HCT116 (cell line): ENCODE measurements around the gene XRN1. TPM values are rescaled to one million over a fixed set of nuclear protein-coding genes. Genes with fewer than 3 reads are reported as not detected.
"Not testable (repeated sequence)": the region's sequence is repeated elsewhere in the genome, so short reads cannot be mapped to it uniquely, and the experiment has no call there.

Experiments used
- ATAC-seq: fragments of 200-7000 bp; cut with Tn5 transposase; 2 replicates; pipeline ENCODE4 v1.9.1; 2020; ENCODE audit warnings: mild to moderate bottlenecking, moderate library complexity
- BruUV-seq: library from RNA; stranded (reverse); fragments of 400-500 nt; replicated peaks from 2 replicates; lab custom pipeline; 2021; lab: Mats Ljungman, UMichigan
- CTCF ChIA-PET: fragments of 300-600 bp; sonication (Branson Sonifier 250); formaldehyde crosslinking; loops from one replicate; lab custom pipeline; 2021; ENCODE audit warnings: antibody characterized with exemption; lab: Charles Lee
- POLR2A ChIA-PET: fragments of 300-600, 350-600 bp; sonication (Branson Sonifier 250); formaldehyde crosslinking; loops from one replicate; lab custom pipeline; 2021; ENCODE audit warnings: antibody characterized with exemption; lab: Charles Lee
- RAD21 ChIA-PET, 2 experiments: fragments of 300-600 bp; sonication (Branson Sonifier 250); formaldehyde crosslinking; loops; one replicate each; lab custom pipeline; 2023; ENCODE audit warnings: low total read pairs in 2 of 2; ENCODE audit not compliant: uncharacterized antibody in 2 of 2, unreplicated experiment in 2 of 2, low non-redundant PET in 1 of 2; lab: Charles Lee
- DNase-seq: peaks from one replicate; pipeline ENCODE4 v3.0.0-alpha.2; 2010; ENCODE audit warnings: low read depth, low spot score
- H2AFZ ChIP-seq: fragments of 200-600 bp; shearing (Covaris generic), sonication (generic); 2 replicates; pipeline ENCODE4 v1.6.1; 2017; ENCODE audit warnings: low read depth, mixed run types, mixed read lengths, antibody characterized with exemption, low read length; ENCODE audit not compliant: poor library complexity, severe bottlenecking
- H3K27ac ChIP-seq: 2 replicates; pipeline ENCODE4 v1.5.1; 2012; ENCODE audit warnings: low read depth, low read length
- H3K27me3 ChIP-seq: fragments of 200-600 bp; sonication (generic); 2 replicates; pipeline ENCODE4 v1.6.1; 2016; ENCODE audit warnings: mixed run types, low read length, mixed read lengths; ENCODE audit not compliant: insufficient read depth
- H3K36me3 ChIP-seq, 2 experiments: fragments of 200-500 bp in 1 of 2; fragments of 200-600 bp in 1 of 2; sonication (Bioruptor generic) in 1 of 2; sonication (generic) in 1 of 2; 2 replicates each; pipeline versions ENCODE4 v1.5.1 to v1.6.1; 2014 to 2016; ENCODE audit warnings: low read length in 2 of 2, inconsistent platforms in 1 of 2, mixed read lengths in 1 of 2, mixed run types in 1 of 2; ENCODE audit not compliant: insufficient read depth in 2 of 2, control insufficient read depth in 1 of 2
- H3K4me1 ChIP-seq, 2 experiments: fragments of 200-600 bp in 1 of 2; sonication (generic) in 1 of 2; 2 replicates each; pipeline versions ENCODE4 v1.5.1 to v1.6.1; 2012 to 2017; ENCODE audit warnings: low read length in 2 of 2, inconsistent platforms in 1 of 2, mild to moderate bottlenecking in 1 of 2, mixed read lengths in 1 of 2, mixed run types in 1 of 2, moderate library complexity in 1 of 2; ENCODE audit not compliant: insufficient read depth in 2 of 2, control insufficient read depth in 1 of 2
- H3K4me2 ChIP-seq: fragments of 200-600 bp; sonication (generic); 2 replicates; pipeline ENCODE4 v1.6.1; 2017; ENCODE audit warnings: mixed run types, low read length, mixed read lengths
- H3K4me3 ChIP-seq, 2 experiments: fragments of 200-600 bp in 1 of 2; sonication (generic) in 1 of 2; replicated peaks in 1 of 2; 2 replicates each; pipeline ENCODE4 v1.5.1; 2011 to 2016; ENCODE audit warnings: low read length in 2 of 2, control low read depth in 1 of 2, low read depth in 1 of 2, mild to moderate bottlenecking in 1 of 2, mixed read lengths in 1 of 2, mixed run types in 1 of 2
- H3K79me2 ChIP-seq: fragments of 200-600 bp; sonication (generic); 2 replicates; pipeline ENCODE4 v1.6.1; 2017; ENCODE audit warnings: mild to moderate bottlenecking, mixed run types, low read length, moderate library complexity, mixed read lengths; ENCODE audit not compliant: insufficient read depth
- H3K9ac ChIP-seq: fragments of 200-600 bp; sonication (generic); 2 replicates; pipeline ENCODE4 v1.6.1; 2016; ENCODE audit warnings: low read length, mixed read lengths
- H3K9me2 ChIP-seq: fragments of 200-600 bp; sonication (generic), shearing (Covaris generic); 2 replicates; pipeline ENCODE4 v1.6.1; 2017; ENCODE audit warnings: mixed run types, mild to moderate bottlenecking, moderate library complexity; ENCODE audit not compliant: insufficient read depth
- H3K9me3 ChIP-seq, 2 experiments: fragments of 200-500 bp in 1 of 2; fragments of 200-600 bp in 1 of 2; sonication (Bioruptor generic) in 1 of 2; sonication (generic) in 1 of 2; 2 replicates each; pipeline ENCODE4 v1.6.1; 2014 to 2017; ENCODE audit warnings: low read length in 2 of 2, mixed read lengths in 2 of 2, inconsistent platforms in 1 of 2, low read depth in 1 of 2, mild to moderate bottlenecking in 1 of 2, mixed run types in 1 of 2, moderate library complexity in 1 of 2; ENCODE audit not compliant: control insufficient read depth in 1 of 2, insufficient read depth in 1 of 2
- H4K20me1 ChIP-seq: fragments of 200-600 bp; sonication (generic), shearing (Covaris generic); 2 replicates; pipeline ENCODE4 v1.6.1; 2017; ENCODE audit warnings: mixed run types, mild to moderate bottlenecking, moderate library complexity; ENCODE audit not compliant: insufficient read depth
- ELF1 ChIP-seq: IDR thresholded peaks from 2 replicates; pipeline ENCODE4 v1.6.1; 2012; ENCODE audit warnings: low read depth, borderline replicate concordance
- EZH2phosphoT487 ChIP-seq: fragments of 200-600 bp; IDR thresholded peaks from 2 replicates; pipeline ENCODE4 v1.6.1; 2018; ENCODE audit warnings: antibody characterized with exemption, borderline replicate concordance
- FOSL1 ChIP-seq: IDR thresholded peaks from 2 replicates; pipeline ENCODE4 v1.6.1; 2012; ENCODE audit warnings: low read depth
- JUND ChIP-seq: IDR thresholded peaks from 2 replicates; pipeline ENCODE4 v1.6.1; 2012
- POLR2A ChIP-seq: IDR thresholded peaks from 2 replicates; pipeline ENCODE4 v1.7.0; 2011; ENCODE audit warnings: borderline replicate concordance; ENCODE audit not compliant: insufficient read depth, insufficient read length; ENCODE audit errors: extremely low read depth
- REST ChIP-seq: IDR thresholded peaks from 2 replicates; pipeline ENCODE4 v1.6.1; 2012; ENCODE audit warnings: low read depth
- SRF ChIP-seq: IDR thresholded peaks from 2 replicates; pipeline ENCODE4 v1.6.1; 2012; ENCODE audit warnings: low read depth
- ZBTB33 ChIP-seq: IDR thresholded peaks from 2 replicates; pipeline ENCODE4 v1.6.1; 2011; ENCODE audit warnings: mild to moderate bottlenecking, low read length, moderate library complexity; ENCODE audit not compliant: insufficient replicate concordance; ENCODE audit errors: extremely low read depth
- ZFX ChIP-seq: fragments of 450-650 bp; IDR thresholded peaks from 2 replicates; pipeline ENCODE4 v1.6.1; 2017
- intact Hi-C: fragments of 100-400 bp; cut with micrococcal nuclease; formaldehyde crosslinking; loops from 2 replicates; pipeline ENCODE4 v1.10.0; 2022
- total RNA-seq: library from RNA; stranded (reverse); gene quantifications from one replicate; pipeline ENCODE4 v1.2.1, GENCODE V29; 2021; ENCODE audit not compliant: unreplicated experiment
- TF ChIP-seq, protein P1 (sequence below): IDR thresholded peaks from 2 replicates; pipeline ENCODE4 v1.6.1; 2012
- TF ChIP-seq, protein P2 (sequence below), 3 experiments: fragments of 200-600 bp in 1 of 3; sonication (generic) in 1 of 3; IDR thresholded peaks in 2 of 3; conservative IDR thresholded peaks in 1 of 3; 2 replicates each; pipeline ENCODE4 v1.5.1; 2012 to 2017; ENCODE audit warnings: low read depth in 2 of 3, low read length in 2 of 3, antibody characterized with exemption in 1 of 3, borderline replicate concordance in 1 of 3, control low read depth in 1 of 3, mild to moderate bottlenecking in 1 of 3, mixed read lengths in 1 of 3, mixed run types in 1 of 3, moderate library complexity in 1 of 3; ENCODE audit not compliant: insufficient read depth in 1 of 3

The XRN1 gene
- total RNA-seq, 1 experiment from 2014 or later: 21.3 TPM

DNA sequence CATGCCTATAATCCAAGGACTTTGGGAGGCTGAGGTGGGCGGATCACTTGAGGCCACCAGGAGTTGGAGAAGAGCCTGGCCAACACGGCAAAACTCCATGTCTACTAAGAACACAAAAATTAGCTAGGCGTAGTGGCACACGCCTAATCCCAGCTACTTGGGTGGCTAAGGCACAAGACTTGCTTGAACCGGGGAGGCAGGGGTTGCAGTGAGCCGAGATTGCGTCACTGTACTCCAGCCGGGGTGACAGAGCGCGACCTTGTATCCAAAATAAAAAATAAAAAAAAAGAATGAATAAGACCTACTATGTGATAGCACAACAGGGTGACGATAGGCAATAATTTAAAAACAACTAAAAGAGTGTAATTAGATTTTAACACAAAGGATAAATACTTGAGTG, 3.5 kb downstream of the XRN1 start:
- no peak overlapping the region for H3K27ac ChIP-seq
- no peaks in the 10 kb centered on the region for H3K27me3 ChIP-seq
- no TSS peak for BruUV-seq
- H3K9me3 ChIP-seq: no peaks in the 10 kb centered on the region
- ATAC-seq: no peak
- intact Hi-C loops: loop anchor here (10.0 kb wide), 1 partner anchor 550 kb away; no protein-coding TSS in a partner anchor
- POLR2A ChIA-PET: no interaction called here
- no peak overlapping the region for H2AFZ ChIP-seq
- peaks cover 9 to 18% of the 10 kb centered on the region in 2 experiments; a peak in 3 of 4 replicates for H3K4me1 ChIP-seq
- no peak for DNase-seq
- RAD21 ChIA-PET: no interaction called here
- TF ChIP-seq POLR2A (no peak), ZFX (no peak), FOSL1 (no peak), EZH2phosphoT487 (no peak), SRF (no peak), JUND (no peak), REST (no peak), ZBTB33 (no peak), ELF1 (no peak)
- TF ChIP-seq, protein P1, sequence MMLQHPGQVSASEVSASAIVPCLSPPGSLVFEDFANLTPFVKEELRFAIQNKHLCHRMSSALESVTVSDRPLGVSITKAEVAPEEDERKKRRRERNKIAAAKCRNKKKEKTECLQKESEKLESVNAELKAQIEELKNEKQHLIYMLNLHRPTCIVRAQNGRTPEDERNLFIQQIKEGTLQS: no peak
- TF ChIP-seq, protein P2, sequence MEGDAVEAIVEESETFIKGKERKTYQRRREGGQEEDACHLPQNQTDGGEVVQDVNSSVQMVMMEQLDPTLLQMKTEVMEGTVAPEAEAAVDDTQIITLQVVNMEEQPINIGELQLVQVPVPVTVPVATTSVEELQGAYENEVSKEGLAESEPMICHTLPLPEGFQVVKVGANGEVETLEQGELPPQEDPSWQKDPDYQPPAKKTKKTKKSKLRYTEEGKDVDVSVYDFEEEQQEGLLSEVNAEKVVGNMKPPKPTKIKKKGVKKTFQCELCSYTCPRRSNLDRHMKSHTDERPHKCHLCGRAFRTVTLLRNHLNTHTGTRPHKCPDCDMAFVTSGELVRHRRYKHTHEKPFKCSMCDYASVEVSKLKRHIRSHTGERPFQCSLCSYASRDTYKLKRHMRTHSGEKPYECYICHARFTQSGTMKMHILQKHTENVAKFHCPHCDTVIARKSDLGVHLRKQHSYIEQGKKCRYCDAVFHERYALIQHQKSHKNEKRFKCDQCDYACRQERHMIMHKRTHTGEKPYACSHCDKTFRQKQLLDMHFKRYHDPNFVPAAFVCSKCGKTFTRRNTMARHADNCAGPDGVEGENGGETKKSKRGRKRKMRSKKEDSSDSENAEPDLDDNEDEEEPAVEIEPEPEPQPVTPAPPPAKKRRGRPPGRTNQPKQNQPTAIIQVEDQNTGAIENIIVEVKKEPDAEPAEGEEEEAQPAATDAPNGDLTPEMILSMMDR (IDR thresholded peaks at IDR 0.05 in 2 of 3, conservative IDR thresholded peaks at IDR 0.05 in 1 of 3; ENCODE audit: borderline replicate concordance in 1 of 3, insufficient read depth in 1 of 3, low read depth in 2 of 3, low read length in 2 of 3): no peak
- H3K4me2 ChIP-seq: no peak overlapping the region
- no peak overlapping the region for H3K9ac ChIP-seq
- peaks cover 47% of the 10 kb centered on the region for H3K79me2 ChIP-seq
- H4K20me1 ChIP-seq: peaks cover 7% of the 10 kb centered on the region; the same call in 1 of the 2 replicates
- H3K4me3 ChIP-seq: no peak overlapping the region
- no peaks in the 10 kb centered on the region for H3K9me2 ChIP-seq
- no peaks in the 10 kb centered on the region for H3K36me3 ChIP-seq
- CTCF ChIA-PET: no interaction called here

- H4K20me1 ChIP-seq, H3K36me3 ChIP-seq, H3K9ac ChIP-seq, RAD21 ChIA-PET, CTCF ChIA-PET, H3K4me2 ChIP-seq, H3K9me2 ChIP-seq, H3K4me3 ChIP-seq, H2AFZ ChIP-seq, H3K27me3 ChIP-seq, BruUV-seq, POLR2A ChIA-PET, DNase-seq, H3K27ac ChIP-seq, ATAC-seq, H3K9me3 ChIP-seq: not testable (repeated sequence)
- intact Hi-C loops: loop anchor here (10.0 kb wide), 1 partner anchor 552 kb away; no protein-coding TSS in a partner anchor
- H3K79me2 ChIP-seq: peaks cover 47% of the 10 kb centered on the region
- peaks cover 5 to 12% of the 10 kb centered on the region in 2 experiments; a peak in 3 of 4 replicates for H3K4me1 ChIP-seq
Observed at GRCh38 chr3:142443060-142443459, 4.8 kb downstream of the XRN1 start.
